ENCODE measurements around the gene CDH15. TPM values are rescaled to one million over a fixed set of nuclear protein-coding genes. Genes with fewer than 3 reads are reported as not detected.
A peak's percentile ranks its signal among the peaks of the same experiment; 100 is the strongest.

The CDH15 gene
- total and polyA plus RNA-seq, 2 of the 13 experiments (the other 11 are each of a cell fraction or from before 2014, with no cell fraction given), result 0.74 to 2.2 TPM

GRCh38 chr16:89193576-89194293 lies 22.2 kb downstream of the CDH15 start (continued):
- TF ChIP-seq, protein P1, sequence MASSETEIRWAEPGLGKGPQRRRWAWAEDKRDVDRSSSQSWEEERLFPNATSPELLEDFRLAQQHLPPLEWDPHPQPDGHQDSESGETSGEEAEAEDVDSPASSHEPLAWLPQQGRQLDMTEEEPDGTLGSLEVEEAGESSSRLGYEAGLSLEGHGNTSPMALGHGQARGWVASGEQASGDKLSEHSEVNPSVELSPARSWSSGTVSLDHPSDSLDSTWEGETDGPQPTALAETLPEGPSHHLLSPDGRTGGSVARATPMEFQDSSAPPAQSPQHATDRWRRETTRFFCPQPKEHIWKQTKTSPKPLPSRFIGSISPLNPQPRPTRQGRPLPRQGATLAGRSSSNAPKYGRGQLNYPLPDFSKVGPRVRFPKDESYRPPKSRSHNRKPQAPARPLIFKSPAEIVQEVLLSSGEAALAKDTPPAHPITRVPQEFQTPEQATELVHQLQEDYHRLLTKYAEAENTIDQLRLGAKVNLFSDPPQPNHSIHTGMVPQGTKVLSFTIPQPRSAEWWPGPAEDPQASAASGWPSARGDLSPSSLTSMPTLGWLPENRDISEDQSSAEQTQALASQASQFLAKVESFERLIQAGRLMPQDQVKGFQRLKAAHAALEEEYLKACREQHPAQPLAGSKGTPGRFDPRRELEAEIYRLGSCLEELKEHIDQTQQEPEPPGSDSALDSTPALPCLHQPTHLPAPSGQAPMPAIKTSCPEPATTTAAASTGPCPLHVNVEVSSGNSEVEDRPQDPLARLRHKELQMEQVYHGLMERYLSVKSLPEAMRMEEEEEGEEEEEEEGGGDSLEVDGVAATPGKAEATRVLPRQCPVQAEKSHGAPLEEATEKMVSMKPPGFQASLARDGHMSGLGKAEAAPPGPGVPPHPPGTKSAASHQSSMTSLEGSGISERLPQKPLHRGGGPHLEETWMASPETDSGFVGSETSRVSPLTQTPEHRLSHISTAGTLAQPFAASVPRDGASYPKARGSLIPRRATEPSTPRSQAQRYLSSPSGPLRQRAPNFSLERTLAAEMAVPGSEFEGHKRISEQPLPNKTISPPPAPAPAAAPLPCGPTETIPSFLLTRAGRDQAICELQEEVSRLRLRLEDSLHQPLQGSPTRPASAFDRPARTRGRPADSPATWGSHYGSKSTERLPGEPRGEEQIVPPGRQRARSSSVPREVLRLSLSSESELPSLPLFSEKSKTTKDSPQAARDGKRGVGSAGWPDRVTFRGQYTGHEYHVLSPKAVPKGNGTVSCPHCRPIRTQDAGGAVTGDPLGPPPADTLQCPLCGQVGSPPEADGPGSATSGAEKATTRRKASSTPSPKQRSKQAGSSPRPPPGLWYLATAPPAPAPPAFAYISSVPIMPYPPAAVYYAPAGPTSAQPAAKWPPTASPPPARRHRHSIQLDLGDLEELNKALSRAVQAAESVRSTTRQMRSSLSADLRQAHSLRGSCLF (CRISPR knock-in tag; IDR thresholded peaks at IDR 0.05; ENCODE audit: borderline replicate concordance), result no peak
- TF ChIP-seq ZNF143 (CRISPR knock-in tag; IDR thresholded peaks at IDR 0.05), result no peak
- no peak for TF ChIP-seq CTCF (CRISPR knock-in tag; IDR thresholded peaks at IDR 0.05)
- no peak for TF ChIP-seq ZNF629 (CRISPR knock-in tag; conservative IDR thresholded peaks at IDR 0.05)
- TF ChIP-seq, protein P2, sequence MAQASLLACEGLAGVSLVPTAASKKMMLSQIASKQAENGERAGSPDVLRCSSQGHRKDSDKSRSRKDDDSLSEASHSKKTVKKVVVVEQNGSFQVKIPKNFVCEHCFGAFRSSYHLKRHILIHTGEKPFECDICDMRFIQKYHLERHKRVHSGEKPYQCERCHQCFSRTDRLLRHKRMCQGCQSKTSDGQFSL (CRISPR knock-in tag; IDR thresholded peaks at IDR 0.05), result 0 out of 2 replicates have a peak, but pooled peaks have one; percentile 34
- TF ChIP-seq ZSCAN21 (CRISPR knock-in tag; IDR thresholded peaks at IDR 0.05; ENCODE audit: borderline replicate concordance), result no peak
- no peak for TF ChIP-seq ETV6 (CRISPR knock-in tag; conservative IDR thresholded peaks at IDR 0.05)
- TF ChIP-seq HNRNPUL1 (IDR thresholded peaks at IDR 0.05; ENCODE audit: low read depth, low read length), result no peak
- TF ChIP-seq MAFF (IDR thresholded peaks at IDR 0.05; ENCODE audit: low read depth, low read length), result no peak
- peak; percentile 30; the same call in 1 of the 2 replicates for TF ChIP-seq TBX2 (CRISPR knock-in tag; IDR thresholded peaks at IDR 0.05; ENCODE audit: borderline replicate concordance)
- no peak for TF ChIP-seq WIZ (CRISPR knock-in tag; IDR thresholded peaks at IDR 0.05)
- no peak for TF ChIP-seq ZBTB2 (CRISPR knock-in tag; IDR thresholded peaks at IDR 0.05; ENCODE audit: low read depth)
- peak; percentile 53; the same call in 1 of the 2 replicates for TF ChIP-seq ZBTB38 (CRISPR knock-in tag; IDR thresholded peaks at IDR 0.05)
- no peak for TF ChIP-seq E2F5 (CRISPR knock-in tag; conservative IDR thresholded peaks at IDR 0.05)
- TF ChIP-seq, protein P3, sequence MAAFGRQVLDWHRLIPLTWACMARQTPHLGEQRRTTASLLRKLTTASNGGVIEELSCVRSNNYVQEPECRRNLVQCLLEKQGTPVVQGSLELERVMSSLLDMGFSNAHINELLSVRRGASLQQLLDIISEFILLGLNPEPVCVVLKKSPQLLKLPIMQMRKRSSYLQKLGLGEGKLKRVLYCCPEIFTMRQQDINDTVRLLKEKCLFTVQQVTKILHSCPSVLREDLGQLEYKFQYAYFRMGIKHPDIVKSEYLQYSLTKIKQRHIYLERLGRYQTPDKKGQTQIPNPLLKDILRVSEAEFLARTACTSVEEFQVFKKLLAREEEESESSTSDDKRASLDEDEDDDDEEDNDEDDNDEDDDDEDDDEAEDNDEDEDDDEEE (CRISPR knock-in tag; IDR thresholded peaks at IDR 0.05), result no peak
- TF ChIP-seq ZBTB37 (CRISPR knock-in tag; IDR thresholded peaks at IDR 0.05), result no peak
- TF ChIP-seq ZNF224 (CRISPR knock-in tag; IDR thresholded peaks at IDR 0.05), result no peak
